Neural progenitor cell (in vitro differentiated cells): ENCODE data around the gene CABP2.

ENCODE experiments used
- EZH2phosphoT487 ChIP-seq: fragments of 200-600 bp; sonication (generic); IDR thresholded peaks from 2 replicates; pipeline ENCODE4 v1.6.1; 2017; ENCODE audit warnings: antibody characterized with exemption
- TF ChIP-seq, protein P1 (sequence below): fragments of 200-600 bp; sonication (generic); IDR thresholded peaks from 2 replicates; pipeline ENCODE4 v1.5.1; 2017; ENCODE audit warnings: antibody characterized with exemption, mild to moderate bottlenecking

DNA sequence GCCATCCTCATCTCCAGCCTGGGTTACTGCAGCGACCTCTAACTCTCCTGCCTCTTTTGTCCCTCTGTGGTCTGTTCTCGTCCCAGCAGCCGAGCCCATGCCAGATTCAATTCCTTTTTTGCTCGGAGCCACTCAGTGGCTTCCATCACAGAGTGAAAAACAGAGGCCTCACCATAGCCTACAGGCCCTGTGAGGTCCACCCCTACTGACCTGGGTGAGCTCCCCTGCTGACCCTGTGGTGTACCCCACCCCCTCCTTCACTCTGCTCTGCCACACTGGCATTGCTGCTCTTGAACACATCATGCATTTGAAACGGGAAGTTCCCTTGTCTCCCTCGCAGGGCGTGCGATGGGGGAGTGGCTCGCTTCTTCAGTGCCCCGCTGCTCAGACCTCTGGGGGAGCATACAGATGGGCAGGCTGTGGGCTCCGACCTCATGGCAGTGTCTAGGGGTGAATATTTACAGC, 38.4 kb downstream of the CABP2 start:
- TF ChIP-seq, protein P1, sequence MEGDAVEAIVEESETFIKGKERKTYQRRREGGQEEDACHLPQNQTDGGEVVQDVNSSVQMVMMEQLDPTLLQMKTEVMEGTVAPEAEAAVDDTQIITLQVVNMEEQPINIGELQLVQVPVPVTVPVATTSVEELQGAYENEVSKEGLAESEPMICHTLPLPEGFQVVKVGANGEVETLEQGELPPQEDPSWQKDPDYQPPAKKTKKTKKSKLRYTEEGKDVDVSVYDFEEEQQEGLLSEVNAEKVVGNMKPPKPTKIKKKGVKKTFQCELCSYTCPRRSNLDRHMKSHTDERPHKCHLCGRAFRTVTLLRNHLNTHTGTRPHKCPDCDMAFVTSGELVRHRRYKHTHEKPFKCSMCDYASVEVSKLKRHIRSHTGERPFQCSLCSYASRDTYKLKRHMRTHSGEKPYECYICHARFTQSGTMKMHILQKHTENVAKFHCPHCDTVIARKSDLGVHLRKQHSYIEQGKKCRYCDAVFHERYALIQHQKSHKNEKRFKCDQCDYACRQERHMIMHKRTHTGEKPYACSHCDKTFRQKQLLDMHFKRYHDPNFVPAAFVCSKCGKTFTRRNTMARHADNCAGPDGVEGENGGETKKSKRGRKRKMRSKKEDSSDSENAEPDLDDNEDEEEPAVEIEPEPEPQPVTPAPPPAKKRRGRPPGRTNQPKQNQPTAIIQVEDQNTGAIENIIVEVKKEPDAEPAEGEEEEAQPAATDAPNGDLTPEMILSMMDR = no peak
- no peak for TF ChIP-seq EZH2phosphoT487
